AG04449 (cell line): ENCODE results near the gene METRN.

Experiments used
- CTCF ChIA-PET: fragments of 350-600 bp; formaldehyde crosslinking; extraction: SDS; loops from one replicate; lab custom pipeline; 2021; ENCODE audit warnings: antibody characterized with exemption; lab: Yijun Ruan, JAX
- POLR2A ChIA-PET: fragments of 400-600, 350-600 bp; formaldehyde crosslinking; extraction: SDS; loops from one replicate; lab custom pipeline; 2020; ENCODE audit warnings: antibody characterized with exemption, inconsistent platforms; lab: Yijun Ruan, JAX
- DNase-seq: peaks from one replicate; pipeline ENCODE4 v3.0.0-alpha.2; 2010; ENCODE audit warnings: low read depth, low spot score
- H3K4me3 ChIP-seq: 2 replicates; pipeline ENCODE4 v1.5.1; 2011; ENCODE audit warnings: low read depth, mild to moderate bottlenecking, control low read depth, low read length
- TF ChIP-seq, protein P1 (sequence below): IDR thresholded peaks from one replicate; pipeline ENCODE4 v1.5.1; 2011; ENCODE audit warnings: mild to moderate bottlenecking, moderate library complexity, low read length, control low read depth, inconsistent platforms; ENCODE audit not compliant: insufficient read depth; ENCODE audit errors: missing control alignments

METRN gene

DNA sequence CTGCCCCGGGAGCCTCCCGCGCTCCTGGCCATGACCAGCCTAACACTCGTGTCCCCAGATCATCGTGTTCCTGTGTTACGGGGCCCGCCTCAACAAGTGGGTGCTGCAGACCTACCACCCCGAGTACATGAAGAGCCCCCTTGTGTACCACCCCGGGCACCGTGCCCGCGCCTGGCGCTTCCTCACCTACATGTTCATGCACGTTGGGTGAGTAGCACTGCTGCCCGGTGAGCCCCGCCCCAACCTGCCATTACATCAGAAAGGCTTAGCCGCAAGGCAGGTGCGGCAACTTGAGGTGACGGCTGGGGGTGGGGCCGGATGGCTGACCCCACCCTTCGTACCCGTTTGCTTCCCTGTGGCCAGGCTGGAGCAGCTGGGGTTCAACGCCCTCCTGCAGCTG is 38.0 kb upstream of the METRN start:
- CTCF ChIA-PET: interaction anchor here (1.4 to 2.5 kb wide), 2 partner anchors 11 to 12 kb away, joined by 3 to 10 read pairs; no protein-coding TSS in a partner anchor
- H3K4me3 ChIP-seq: no peak overlapping the region
- DNase-seq: no peak
- TF ChIP-seq, protein P1, sequence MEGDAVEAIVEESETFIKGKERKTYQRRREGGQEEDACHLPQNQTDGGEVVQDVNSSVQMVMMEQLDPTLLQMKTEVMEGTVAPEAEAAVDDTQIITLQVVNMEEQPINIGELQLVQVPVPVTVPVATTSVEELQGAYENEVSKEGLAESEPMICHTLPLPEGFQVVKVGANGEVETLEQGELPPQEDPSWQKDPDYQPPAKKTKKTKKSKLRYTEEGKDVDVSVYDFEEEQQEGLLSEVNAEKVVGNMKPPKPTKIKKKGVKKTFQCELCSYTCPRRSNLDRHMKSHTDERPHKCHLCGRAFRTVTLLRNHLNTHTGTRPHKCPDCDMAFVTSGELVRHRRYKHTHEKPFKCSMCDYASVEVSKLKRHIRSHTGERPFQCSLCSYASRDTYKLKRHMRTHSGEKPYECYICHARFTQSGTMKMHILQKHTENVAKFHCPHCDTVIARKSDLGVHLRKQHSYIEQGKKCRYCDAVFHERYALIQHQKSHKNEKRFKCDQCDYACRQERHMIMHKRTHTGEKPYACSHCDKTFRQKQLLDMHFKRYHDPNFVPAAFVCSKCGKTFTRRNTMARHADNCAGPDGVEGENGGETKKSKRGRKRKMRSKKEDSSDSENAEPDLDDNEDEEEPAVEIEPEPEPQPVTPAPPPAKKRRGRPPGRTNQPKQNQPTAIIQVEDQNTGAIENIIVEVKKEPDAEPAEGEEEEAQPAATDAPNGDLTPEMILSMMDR: no peak
- POLR2A ChIA-PET: interaction anchor here (1.2 kb wide), 1 partner anchor 10 kb away, joined by 3 read pairs; the partner anchor contains the start of gene RHOT2

DNA sequence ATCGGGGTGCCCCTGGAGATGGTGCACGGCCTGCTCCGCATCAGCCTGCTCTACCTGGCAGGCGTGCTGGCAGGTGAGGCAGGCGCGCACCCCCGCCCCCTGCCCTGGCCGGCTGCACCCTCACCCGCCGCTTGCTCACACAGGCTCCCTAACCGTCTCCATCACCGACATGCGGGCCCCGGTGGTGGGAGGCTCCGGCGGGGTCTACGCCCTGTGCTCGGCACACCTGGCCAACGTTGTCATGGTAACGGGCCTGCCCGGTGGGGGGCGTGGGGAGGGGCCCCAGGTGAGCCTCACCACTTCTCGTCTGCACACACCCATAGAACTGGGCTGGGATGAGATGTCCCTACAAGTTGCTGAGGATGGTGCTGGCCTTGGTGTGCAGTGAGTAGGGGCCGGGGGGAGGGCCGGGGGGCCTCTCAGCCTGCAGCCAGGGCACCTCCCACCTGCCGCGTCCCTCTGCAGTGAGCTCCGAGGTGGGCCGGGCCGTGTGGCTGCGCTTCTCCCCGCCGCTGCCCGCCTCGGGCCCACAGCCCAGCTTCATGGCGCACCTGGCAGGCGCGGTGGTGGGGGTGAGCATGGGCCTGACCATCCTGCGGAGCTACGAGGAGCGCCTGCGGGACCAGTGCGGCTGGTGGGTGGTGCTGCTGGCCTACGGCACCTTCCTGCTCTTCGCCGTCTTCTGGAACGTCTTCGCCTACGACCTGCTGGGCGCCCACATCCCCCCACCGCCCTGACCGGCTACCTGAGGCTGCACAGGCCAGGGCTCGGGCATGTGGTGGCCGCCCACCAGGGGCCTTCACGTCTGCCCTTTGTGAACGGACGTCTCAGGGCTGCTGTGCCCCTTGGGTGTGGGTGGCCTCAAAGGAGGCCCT is 37.4 kb upstream of the METRN start:
- H3K4me3 ChIP-seq: no peak overlapping the region
- TF ChIP-seq, protein P1: no peak
- ChIA-PET CTCF (interaction anchor here (1.1 to 1.4 kb wide), 3 partner anchors 11 to 98 kb away, joined by 3 to 6 read pairs (median 3); no protein-coding TSS in a partner anchor), POLR2A (no interaction called here)
- no peak for DNase-seq

DNA sequence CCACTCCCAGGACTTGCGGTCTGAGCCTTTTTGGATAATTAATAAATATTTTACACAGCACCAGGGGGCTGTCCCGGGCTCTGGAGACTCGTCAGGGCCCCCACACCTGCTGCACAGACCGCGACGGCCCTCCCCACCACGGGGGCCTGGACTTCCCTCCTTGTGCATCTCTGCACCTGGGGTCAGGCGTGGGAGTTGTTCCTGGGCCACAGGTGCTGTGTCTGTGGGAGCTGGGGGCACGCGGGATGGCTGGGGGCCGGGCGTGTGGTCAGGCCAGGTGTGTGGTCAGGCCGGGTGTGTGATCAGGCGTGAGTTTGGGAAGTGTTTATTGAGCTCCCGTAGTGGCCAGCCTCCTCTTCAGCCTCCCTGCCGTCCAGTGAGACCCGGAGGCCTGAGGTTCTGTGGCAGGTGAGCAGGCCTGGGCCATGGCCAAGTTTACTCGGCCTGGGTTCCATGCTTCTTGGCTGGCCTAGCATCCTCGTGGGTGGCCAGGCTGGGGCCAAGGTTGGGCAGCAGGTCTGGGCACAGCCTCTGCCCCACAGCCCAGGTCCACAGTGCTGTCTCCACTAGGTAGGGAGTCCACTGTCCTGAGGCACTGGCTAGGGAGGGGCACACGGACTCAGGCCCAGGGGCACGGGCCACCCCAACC is 36.6 kb upstream of the METRN start:
- TF ChIP-seq, protein P1: no peak
- ChIA-PET POLR2A (interaction anchor here (1.0 kb wide), 1 partner anchor 9 kb away, joined by 6 read pairs; no protein-coding TSS in a partner anchor), CTCF (interaction anchor here (1.1 to 3.2 kb wide), 5 partner anchors 10 to 99 kb away, joined by 3 to 21 read pairs (median 3); partner anchors contain the start of gene RHOT2)
- DNase-seq: no peak
- no peak overlapping the region for H3K4me3 ChIP-seq

DNA sequence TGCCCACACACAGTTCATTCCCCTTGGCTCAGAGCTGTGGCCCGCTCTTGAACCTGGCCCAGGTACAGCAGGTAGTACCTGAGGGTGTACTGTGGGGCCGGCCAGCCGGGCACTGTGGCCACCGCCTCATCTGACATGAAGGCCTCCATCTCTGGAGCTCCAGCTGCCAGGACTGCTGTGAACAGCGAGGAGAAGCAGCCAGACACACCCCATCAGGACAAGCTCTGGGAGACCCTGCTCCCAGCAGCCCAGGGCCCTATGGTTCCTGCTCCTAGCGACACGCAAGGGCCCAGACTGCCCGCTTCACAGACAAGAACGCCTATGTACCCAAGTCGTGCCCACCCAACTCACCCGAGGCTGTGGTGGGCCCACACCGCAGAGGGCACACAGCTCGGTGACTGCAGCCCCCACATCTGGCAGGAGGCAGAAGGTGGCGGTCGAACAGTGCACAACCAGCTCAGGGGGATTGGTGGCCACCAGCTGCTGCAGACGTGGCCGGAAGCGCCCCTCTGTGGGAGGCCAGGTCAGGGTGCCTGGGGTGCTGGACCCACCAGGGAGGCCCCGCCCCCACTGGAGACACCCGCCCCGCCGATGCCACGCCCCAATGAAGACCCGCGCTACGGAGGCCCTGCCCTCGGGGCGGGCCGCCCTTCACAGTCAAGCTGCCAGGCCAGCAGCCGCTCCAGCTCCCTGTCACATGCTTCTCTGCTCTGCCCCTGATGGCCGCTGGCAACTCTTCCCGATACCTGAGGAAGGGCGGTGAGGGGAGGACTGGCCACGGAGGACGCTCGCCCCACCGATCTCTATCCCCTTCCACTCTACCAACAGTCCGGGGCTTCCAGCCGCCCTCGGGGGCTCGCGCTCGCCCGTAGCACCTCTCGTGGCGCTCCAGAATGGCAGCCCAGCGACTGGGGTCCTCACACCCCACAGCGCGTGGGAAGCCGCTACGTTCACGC is 35.8 kb upstream of the METRN start:
- DNase-seq: no peak
- peak overlapping the region; percentile 62 for H3K4me3 ChIP-seq
- TF ChIP-seq, protein P1: no peak
- POLR2A ChIA-PET: interaction anchor here (0.7 to 1.4 kb wide), 3 partner anchors 10 to 30 kb away, joined by 3 to 6 read pairs (median 4); partner anchors contain the start of gene WDR90
- CTCF ChIA-PET: interaction anchor here (1.0 to 3.2 kb wide), 6 partner anchors 11 to 101 kb away, joined by 3 to 21 read pairs (median 3); partner anchors contain the start of gene RHOT2

DNA sequence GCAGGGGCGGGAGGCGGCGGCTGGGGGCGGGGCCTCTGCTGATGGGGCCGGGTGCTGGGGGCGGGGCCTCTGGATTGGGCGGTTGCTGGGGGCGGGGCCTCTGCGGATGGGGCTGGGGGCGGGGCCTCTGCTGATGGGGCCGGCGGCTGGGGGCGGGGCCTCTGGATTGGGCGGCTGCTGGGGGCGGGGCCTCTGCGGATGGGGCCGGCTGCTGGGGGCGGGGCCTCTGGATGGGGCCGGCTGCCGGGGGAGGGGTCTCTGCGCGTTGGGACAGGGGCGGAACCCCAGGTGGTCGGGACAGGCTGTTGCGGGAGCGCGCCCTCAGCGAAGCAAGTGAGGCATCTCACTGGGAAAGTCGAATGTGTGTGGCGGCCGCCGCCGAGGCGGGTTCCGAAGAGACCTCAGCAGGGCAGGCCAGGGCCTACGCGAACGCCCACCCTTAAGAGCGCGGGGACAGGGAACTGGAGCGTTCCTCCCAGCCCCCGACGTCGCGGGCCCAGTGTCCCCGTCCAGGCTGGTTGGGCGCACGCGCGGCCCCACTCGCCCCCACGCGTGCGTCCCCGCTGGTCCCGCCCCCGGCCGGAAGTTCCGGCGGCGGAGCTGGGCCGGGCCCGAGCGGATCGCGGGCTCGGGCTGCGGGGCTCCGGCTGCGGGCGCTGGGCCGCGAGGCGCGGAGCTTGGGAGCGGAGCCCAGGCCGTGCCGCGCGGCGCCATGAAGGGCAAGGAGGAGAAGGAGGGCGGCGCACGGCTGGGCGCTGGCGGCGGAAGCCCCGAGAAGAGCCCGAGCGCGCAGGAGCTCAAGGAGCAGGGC is 34.9 kb upstream of the METRN start, which contains the start of gene STUB1:
TSS of gene STUB1 (plus strand) at position 597 of the 811 bp plus-strand sequence. CDS start at position 713, 116 bp downstream.
- CTCF ChIA-PET: interaction anchor here (0.8 to 3.2 kb wide), 5 partner anchors 10 to 102 kb away, joined by 3 to 21 read pairs (median 3); partner anchors contain the start of gene RHOT2
- peak within 1 kb of the TSS; percentile 77 for H3K4me3 ChIP-seq
- POLR2A ChIA-PET: interaction anchor here (0.6 to 2.1 kb wide), 6 partner anchors 9 to 36 kb away, joined by 3 to 9 read pairs (median 4); partner anchors contain the start of gene WDR24
- no peak for DNase-seq
- TF ChIP-seq, protein P1: no peak
